HUDEP-2 (cell line): Measurements from ENCODE around the gene MTHFR.

Experiments
- DNase-seq, 76 experiments: peaks; one replicate each; lab custom pipeline; 2025; ENCODE audit not compliant: unreplicated experiment in 76 of 76; lab: John Stamatoyannopoulos, UW

The MTHFR gene

GRCh38 chr1:11799099-11799498, 6.7 kb downstream of the MTHFR start:
- no peak for DNase-seq

- peak in 74 of 76 experiments; percentile 36 to 92 (median 83) for DNase-seq
These were observed 8.1 kb downstream of the MTHFR start for GRCh38 chr1:11797525-11798216.

- peak in 72 of 76 experiments; percentile 31 to 88 (median 64) for DNase-seq
These were observed 9.5 kb downstream of the MTHFR start for GRCh38 chr1:11796036-11796828.

GRCh38 chr1:11795238-11795890, 10.4 kb downstream of the MTHFR start:
- DNase-seq = no peak

GRCh38 chr1:11794446-11795237, 11.1 kb downstream of the MTHFR start:
- DNase-seq = no peak

GRCh38 chr1:11793819-11794218, 11.9 kb downstream of the MTHFR start:
- DNase-seq = no peak

GRCh38 chr1:11792106-11792505, 13.7 kb downstream of the MTHFR start:
- no peak for DNase-seq

GRCh38 chr1:11790880-11791715, 14.7 kb downstream of the MTHFR start:
- peak in 74 of 76 experiments; percentile 19 to 88 (median 66) for DNase-seq

GRCh38 chr1:11790101-11790879, 15.5 kb downstream of the MTHFR start:
- DNase-seq = no peak

- no peak for DNase-seq
These were observed 16.4 kb downstream of the MTHFR start for GRCh38 chr1:11789126-11790067.

- peak in 4 of 76 experiments; percentile 9 to 17 (median 16) for DNase-seq
These were observed 17.2 kb downstream of the MTHFR start for GRCh38 chr1:11788549-11789053.

- DNase-seq = no peak
These were observed 17.8 kb downstream of the MTHFR start for GRCh38 chr1:11787804-11788436.

GRCh38 chr1:11787251-11787803, 18.4 kb downstream of the MTHFR start:
- DNase-seq = peak in 41 of 76 experiments; percentile 3 to 63 (median 32)

GRCh38 chr1:11786168-11786567, 19.6 kb downstream of the MTHFR start:
- DNase-seq = peak in 2 of 76 experiments; percentile 15 to 16

GRCh38 chr1:11784993-11785769, 20.6 kb downstream of the MTHFR start:
- peak in 48 of 76 experiments; percentile 5 to 57 (median 35) for DNase-seq
